IPS-18c (cell line): ENCODE measurements around the gene SH2D2A.

Experiments
- H3K4me3 ChIP-seq: 2 replicates; pipeline ENCODE4 v1.7.0; 2013; ENCODE audit warnings: low read depth, mild to moderate bottlenecking, low read length, moderate library complexity; ENCODE audit not compliant: insufficient read depth
- H3K9me3 ChIP-seq: one replicate; pipeline ENCODE4 v1.6.1; 2013; ENCODE audit warnings: mild to moderate bottlenecking, low read length, moderate library complexity; ENCODE audit not compliant: control insufficient read depth, insufficient read depth

The SH2D2A gene

DNA sequence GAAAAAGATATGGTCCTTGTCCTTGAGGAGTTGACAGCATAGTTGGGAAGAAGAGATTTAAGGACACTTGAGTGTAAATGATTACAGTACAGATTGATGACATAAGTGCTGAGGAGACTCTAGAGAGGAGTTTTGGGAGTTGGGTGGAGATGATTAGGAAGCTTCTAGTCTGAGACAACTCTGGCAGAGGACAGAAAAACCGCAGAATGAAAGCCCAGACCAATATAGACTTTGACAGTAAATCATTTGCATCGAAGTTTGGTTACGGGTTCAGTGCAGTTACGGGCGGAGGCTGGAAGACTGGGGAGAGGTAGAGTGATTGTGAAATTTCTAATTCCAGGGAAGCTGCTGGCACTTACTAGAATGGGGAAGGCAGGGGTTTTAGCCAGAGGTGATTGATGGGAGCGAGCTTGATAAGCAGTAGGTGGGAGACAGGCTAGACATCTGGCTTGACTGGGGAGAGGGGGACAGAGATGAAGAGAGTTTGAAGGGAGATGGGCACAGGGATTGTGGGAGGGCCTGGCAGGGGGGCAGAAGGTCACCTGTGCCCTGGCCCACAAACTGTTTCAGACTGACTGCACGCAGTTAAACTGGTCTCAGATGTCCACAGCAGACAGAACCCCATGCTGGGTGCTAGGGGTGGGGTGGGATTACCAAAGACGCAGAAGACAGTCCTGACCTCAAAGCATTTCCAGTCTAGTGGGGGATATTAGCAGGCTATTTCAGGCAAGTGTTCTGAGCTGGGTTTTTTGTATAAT is 20.1 kb downstream of the SH2D2A start:
- H3K9me3 ChIP-seq: no peaks in the 10 kb centered on the region
- H3K4me3 ChIP-seq: no peak overlapping the region

DNA sequence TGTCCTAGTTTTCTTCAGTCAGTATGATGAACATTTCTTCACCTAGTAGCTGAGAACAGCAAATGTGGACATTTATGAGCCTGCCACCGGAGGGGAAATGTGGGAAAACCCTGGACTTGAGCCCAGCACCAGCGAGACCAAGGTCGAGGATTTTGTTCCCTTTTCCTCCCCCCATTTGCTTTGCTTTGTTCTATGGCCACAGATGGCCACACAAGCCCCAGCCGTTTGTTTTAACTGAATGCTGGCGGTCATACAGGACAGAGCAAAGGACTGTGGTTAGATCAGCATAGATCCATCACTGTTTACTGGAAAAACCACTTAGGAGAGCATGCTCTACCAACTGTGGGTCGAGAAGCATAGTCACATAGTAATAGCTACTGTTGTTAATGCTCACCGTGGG is 20.9 kb downstream of the SH2D2A start:
- Histone ChIP-seq H3K4me3 (no peak overlapping the region), H3K9me3 (no peaks in the 10 kb centered on the region)

DNA sequence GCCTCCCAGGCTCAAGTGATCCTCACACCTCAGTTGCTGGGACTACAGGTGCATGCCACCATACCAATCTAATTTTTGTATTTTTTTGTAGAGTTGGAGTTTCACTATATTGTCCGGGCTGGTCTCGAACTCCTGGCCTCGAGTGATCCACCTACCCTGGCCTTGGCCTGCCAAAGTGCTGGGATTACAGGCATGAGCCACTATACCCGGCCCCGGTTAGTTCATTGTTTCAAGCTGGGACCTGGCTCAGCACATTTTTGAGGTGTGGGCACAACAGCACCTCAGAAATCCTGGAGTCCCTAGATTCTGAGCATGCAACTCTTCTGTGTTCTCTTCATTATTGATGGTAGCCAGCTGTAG is 21.3 kb downstream of the SH2D2A start:
- Histone ChIP-seq H3K4me3 (no peak overlapping the region), H3K9me3 (no peaks in the 10 kb centered on the region)

GRCh38 chr1:156794506-156795373 is 21.9 kb downstream of the SH2D2A start:
- Histone ChIP-seq H3K4me3 (no peak overlapping the region), H3K9me3 (no peaks in the 10 kb centered on the region)

GRCh38 chr1:156789621-156790318 is 26.9 kb downstream of the SH2D2A start:
- H3K9me3 ChIP-seq: no peaks in the 10 kb centered on the region
- no peak overlapping the region for H3K4me3 ChIP-seq

GRCh38 chr1:156788136-156788535 is 28.5 kb downstream of the SH2D2A start:
- Histone ChIP-seq H3K4me3 (no peak overlapping the region), H3K9me3 (no peaks in the 10 kb centered on the region)

DNA sequence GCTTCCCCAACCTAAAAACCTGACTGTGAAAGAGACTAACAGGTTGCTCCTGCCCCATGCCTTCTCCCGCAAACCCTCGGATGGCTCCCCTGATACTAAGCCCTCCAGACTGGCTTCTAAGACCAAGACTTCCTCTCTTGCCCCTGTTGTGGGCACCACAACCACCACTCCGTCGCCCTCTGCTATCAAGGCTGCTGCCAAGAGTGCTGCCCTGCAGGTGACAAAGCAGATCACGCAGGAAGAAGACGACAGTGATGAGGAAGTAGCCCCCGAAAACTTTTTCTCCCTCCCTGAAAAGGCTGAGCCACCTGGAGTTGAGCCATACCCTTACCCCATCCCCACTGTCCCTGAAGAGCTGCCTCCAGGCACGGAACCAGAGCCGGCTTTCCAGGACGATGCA is 30.0 kb downstream of the SH2D2A start:
- H3K9me3 ChIP-seq: no peaks in the 10 kb centered on the region
- no peak overlapping the region for H3K4me3 ChIP-seq

GRCh38 chr1:156785458-156785857 is 31.2 kb downstream of the SH2D2A start:
- no peaks in the 10 kb centered on the region for H3K9me3 ChIP-seq
- H3K4me3 ChIP-seq: no peak overlapping the region

- Histone ChIP-seq H3K9me3 (no peaks in the 10 kb centered on the region), H3K4me3 (no peak overlapping the region)
Observed at GRCh38 chr1:156781585-156782186, 35.0 kb downstream of the SH2D2A start.

DNA sequence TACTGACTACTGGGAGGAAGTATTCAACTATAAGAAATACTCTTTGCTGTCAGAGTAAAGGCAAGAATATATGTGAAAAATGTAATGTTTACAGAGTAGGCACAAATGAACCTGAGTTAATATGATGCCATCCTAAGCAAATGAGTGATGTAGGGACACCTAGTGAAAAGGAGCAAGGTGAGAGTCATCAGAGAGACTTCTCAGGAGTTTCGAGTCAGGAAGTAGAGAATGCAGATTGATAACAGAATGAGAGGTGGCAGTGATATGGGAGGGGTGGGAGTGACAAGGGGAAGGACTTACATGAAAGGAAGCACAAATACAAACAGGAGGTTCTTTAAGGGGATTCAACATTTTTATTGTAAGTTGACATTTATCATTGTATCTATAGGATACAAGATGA is 39.1 kb downstream of the SH2D2A start:
- no peaks in the 10 kb centered on the region for H3K9me3 ChIP-seq
- no peak overlapping the region for H3K4me3 ChIP-seq

GRCh38 chr1:156776942-156777341 is 39.7 kb downstream of the SH2D2A start:
- Histone ChIP-seq H3K9me3 (no peaks in the 10 kb centered on the region), H3K4me3 (no peak overlapping the region)

DNA sequence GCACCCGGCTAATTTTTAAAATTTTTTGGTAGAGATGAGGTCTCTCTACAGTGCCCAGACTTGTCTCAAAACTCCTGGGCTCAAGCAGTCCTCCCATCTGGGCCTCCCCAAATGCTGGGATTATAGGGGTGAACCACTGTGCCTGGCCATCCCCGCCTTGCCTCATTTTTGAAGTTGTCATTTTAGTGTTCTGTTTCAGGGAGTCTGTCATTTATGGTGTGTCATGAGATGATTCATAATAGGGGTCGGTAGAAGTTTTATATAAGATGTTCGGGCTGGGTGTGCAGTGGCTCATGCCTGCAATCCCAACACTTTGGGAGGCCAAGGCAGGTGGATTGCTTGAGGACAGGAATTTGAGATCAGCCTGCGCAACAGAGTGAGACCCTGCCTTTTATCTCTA is 40.8 kb downstream of the SH2D2A start:
- no peaks in the 10 kb centered on the region for H3K9me3 ChIP-seq
- H3K4me3 ChIP-seq: no peak overlapping the region

GRCh38 chr1:156773607-156774006 is 43.0 kb downstream of the SH2D2A start:
- no peak overlapping the region for H3K4me3 ChIP-seq
- H3K9me3 ChIP-seq: no peaks in the 10 kb centered on the region

- H3K9me3 ChIP-seq: peaks cover 2% of the 10 kb centered on the region
- no peak overlapping the region for H3K4me3 ChIP-seq
Observed at GRCh38 chr1:156772728-156773497, 43.7 kb downstream of the SH2D2A start.

DNA sequence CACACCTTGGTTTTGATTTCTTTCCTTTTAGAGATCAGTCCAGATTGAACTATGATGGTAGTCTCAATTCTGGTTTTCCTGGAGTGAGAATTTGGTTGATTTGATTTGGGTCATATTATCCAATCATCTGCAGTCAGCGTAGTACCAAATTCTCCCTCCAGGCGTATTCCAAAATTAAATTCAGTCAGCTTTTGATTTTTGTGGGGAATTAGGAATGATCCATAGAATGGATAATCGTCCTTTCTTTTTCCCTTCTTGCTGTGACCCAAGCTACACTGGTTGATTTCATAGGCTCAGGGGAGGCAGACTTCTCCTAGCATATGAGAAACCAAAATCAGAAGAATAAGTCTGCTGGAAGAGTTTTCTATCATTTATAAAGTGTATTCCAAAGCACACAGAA is 44.4 kb downstream of the SH2D2A start:
- Histone ChIP-seq H3K4me3 (no peak overlapping the region), H3K9me3 (peaks cover 2% of the 10 kb centered on the region)

GRCh38 chr1:156768610-156769295 is 47.9 kb downstream of the SH2D2A start:
- H3K9me3 ChIP-seq: peaks cover 2% of the 10 kb centered on the region
- peak overlapping the region; percentile 91 for H3K4me3 ChIP-seq
